Body of pancreas (tissue), 4 donors: ENCODE measurements around the gene TNFAIP8.

Experiments
- CTCF ChIP-seq, 7 experiments: fragments of 450-650 bp in 4 of 7; fragments of 200-600 bp in 3 of 7; sonication (generic) in 3 of 7; IDR thresholded peaks; one replicate each; pipeline ENCODE4 v1.5.1; 2016 to 2019; ENCODE audit warnings: antibody characterized with exemption in 7 of 7
- POLR2A ChIP-seq, 3 donors: fragments of 450-650 bp; IDR thresholded peaks; one replicate each; pipeline ENCODE4 v1.6.1; 2016; ENCODE audit warnings: antibody characterized with exemption in 3 of 3, mild to moderate bottlenecking in 2 of 3

- TF ChIP-seq CTCF (IDR thresholded peaks at IDR 0.05), result no peak
- TF ChIP-seq POLR2A (IDR thresholded peaks at IDR 0.05), result no peak
These were observed 24.2 kb downstream of the TNFAIP8 start for GRCh38 chr5:119379942-119380547.
